GM19397 (cell line): ENCODE results near the gene KLK7.

Experiments used
- ATAC-seq: cut with Tn5 transposase; IDR thresholded peaks from one replicate; pipeline ENCODE4 v1.9.1; 2021; ENCODE audit warnings: mild to moderate bottlenecking, moderate library complexity; ENCODE audit not compliant: unreplicated experiment

KLK7 gene

GRCh38 chr19:50939596-50939995, 44.1 kb downstream of the KLK7 start:
- no peak for ATAC-seq

GRCh38 chr19:50933640-50934039, 50.1 kb downstream of the KLK7 start:
- ATAC-seq = no peak

- ATAC-seq = no peak
These were observed 51.0 kb downstream of the KLK7 start for GRCh38 chr19:50932690-50933083.

- ATAC-seq = no peak
These were observed 51.6 kb downstream of the KLK7 start for GRCh38 chr19:50932018-50932689.

- no peak for ATAC-seq
These were observed 52.7 kb downstream of the KLK7 start for GRCh38 chr19:50931023-50931422.

GRCh38 chr19:50928831-50929230, 54.9 kb downstream of the KLK7 start:
- ATAC-seq = no peak
